GM18520 (cell line): ENCODE measurements around the gene PIR.
A peak's percentile ranks its signal among the peaks of the same experiment; 100 is the strongest.

Source experiments
- ATAC-seq: cut with Tn5 transposase; IDR thresholded peaks from one replicate; pipeline ENCODE4 v1.9.1; 2021; ENCODE audit not compliant: unreplicated experiment

PIR gene

GRCh38 chrX:15350329-15350996 lies 142.7 kb downstream of the PIR start:
- no peak for ATAC-seq

- ATAC-seq, result no peak
Measured at GRCh38 chrX:15349046-15349445, 144.1 kb downstream of the PIR start.

GRCh38 chrX:15345976-15346375 lies 147.2 kb downstream of the PIR start:
- no peak for ATAC-seq

- ATAC-seq, result no peak
Measured at GRCh38 chrX:15344106-15344505, 149.0 kb downstream of the PIR start.

GRCh38 chrX:15343075-15343476 lies 150.1 kb downstream of the PIR start:
- ATAC-seq, result no peak

- ATAC-seq, result no peak
Measured at GRCh38 chrX:15340867-15341266, 152.3 kb downstream of the PIR start.

GRCh38 chrX:15336023-15336413 lies 157.1 kb downstream of the PIR start:
- no peak for ATAC-seq

GRCh38 chrX:15335135-15336022 lies 157.8 kb downstream of the PIR start, which contains the start of gene PIGA:
PIGA (minus strand) TSS chrX:15335523; CDS start chrX:15331930, 3,593 bp downstream.
- ATAC-seq, result peak; percentile 96
